ENCODE measurements around the gene DR1. TPM values are rescaled to one million over a fixed set of nuclear protein-coding genes. Genes with fewer than 3 reads are reported as not detected.

Gene DR1
- total and polyA plus RNA-seq, 2 of the 13 experiments (the other 11 are each of a cell fraction or from before 2014, with no cell fraction given), result 17.8 to 42.3 TPM

DNA sequence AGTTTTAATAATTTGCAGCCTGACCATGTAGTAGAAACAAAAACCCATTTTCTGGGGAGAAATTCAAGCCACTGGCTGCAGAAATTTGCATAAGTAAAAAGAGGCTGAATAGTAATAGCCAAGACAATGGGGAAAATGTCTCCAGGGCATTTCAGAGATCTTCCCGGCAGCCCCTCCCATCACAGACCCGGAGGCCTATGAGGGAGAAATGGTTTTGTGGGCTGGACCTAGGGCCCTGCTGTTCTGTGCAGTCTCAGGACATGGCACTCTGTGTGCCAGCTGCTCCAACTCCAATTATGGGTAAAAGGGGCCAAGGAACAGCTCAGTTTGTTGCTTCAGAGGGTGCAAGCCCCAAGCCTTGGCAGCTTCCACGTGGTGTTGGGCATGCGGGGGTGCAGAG, 62.5 kb downstream of the DR1 start:
- POLR2A ChIA-PET, result no interaction called here
- WGBS (ENCODE audit: low lambda C conversion rate), result 50% methylated on average over 3 of the region's 4 CpGs
- no peak for FAIRE-seq
- no peak overlapping the region for H3K4me3 ChIP-seq (replicated peaks in 1 of 3; ENCODE audit: insufficient read depth in 1 of 3, low read depth in 2 of 3, low read length in 3 of 3)
- TF ChIP-seq, protein P1, sequence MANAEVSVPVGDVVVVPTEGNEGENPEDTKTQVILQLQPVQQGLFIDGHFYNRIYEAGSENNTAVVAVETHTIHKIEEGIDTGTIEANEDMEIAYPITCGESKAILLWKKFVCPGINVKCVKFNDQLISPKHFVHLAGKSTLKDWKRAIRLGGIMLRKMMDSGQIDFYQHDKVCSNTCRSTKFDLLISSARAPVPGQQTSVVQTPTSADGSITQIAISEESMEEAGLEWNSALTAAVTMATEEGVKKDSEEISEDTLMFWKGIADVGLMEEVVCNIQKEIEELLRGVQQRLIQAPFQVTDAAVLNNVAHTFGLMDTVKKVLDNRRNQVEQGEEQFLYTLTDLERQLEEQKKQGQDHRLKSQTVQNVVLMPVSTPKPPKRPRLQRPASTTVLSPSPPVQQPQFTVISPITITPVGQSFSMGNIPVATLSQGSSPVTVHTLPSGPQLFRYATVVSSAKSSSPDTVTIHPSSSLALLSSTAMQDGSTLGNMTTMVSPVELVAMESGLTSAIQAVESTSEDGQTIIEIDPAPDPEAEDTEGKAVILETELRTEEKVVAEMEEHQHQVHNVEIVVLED (CRISPR knock-in tag; IDR thresholded peaks at IDR 0.05; ENCODE audit: borderline replicate concordance), result no peak
- TF ChIP-seq SNAI1 (CRISPR knock-in tag; IDR thresholded peaks at IDR 0.05; ENCODE audit: borderline replicate concordance) (no peak), ZBTB3 (CRISPR knock-in tag; IDR thresholded peaks at IDR 0.05; ENCODE audit: borderline replicate concordance, low read depth) (no peak), ZEB1 (IDR thresholded peaks at IDR 0.05; ENCODE audit: insufficient replicate concordance, low read depth) (no peak), TOE1 (CRISPR knock-in tag; IDR thresholded peaks at IDR 0.05) (no peak), RFX3 (CRISPR knock-in tag; IDR thresholded peaks at IDR 0.05) (no peak), ZMYM3 (CRISPR knock-in tag; IDR thresholded peaks at IDR 0.05) (no peak), ZNF556 (CRISPR knock-in tag; IDR thresholded peaks at IDR 0.05; ENCODE audit: borderline replicate concordance) (no peak), PRPF4 (IDR thresholded peaks at IDR 0.05; ENCODE audit: low read depth, low read length, poor library complexity, severe bottlenecking) (no peak), MXI1 (IDR thresholded peaks at IDR 0.05; ENCODE audit: borderline replicate concordance, low read depth, low read length) (no peak), ZNF674 (CRISPR knock-in tag; IDR thresholded peaks at IDR 0.05; ENCODE audit: low read depth) (no peak), ATF7 (IDR thresholded peaks at IDR 0.05) (no peak), ATF7 (CRISPR knock-in tag; IDR thresholded peaks at IDR 0.05) (no peak), ZNF552 (CRISPR knock-in tag; IDR thresholded peaks at IDR 0.05; ENCODE audit: borderline replicate concordance) (no peak)
- TF ChIP-seq, protein P2, sequence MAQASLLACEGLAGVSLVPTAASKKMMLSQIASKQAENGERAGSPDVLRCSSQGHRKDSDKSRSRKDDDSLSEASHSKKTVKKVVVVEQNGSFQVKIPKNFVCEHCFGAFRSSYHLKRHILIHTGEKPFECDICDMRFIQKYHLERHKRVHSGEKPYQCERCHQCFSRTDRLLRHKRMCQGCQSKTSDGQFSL (CRISPR knock-in tag; IDR thresholded peaks at IDR 0.05), result no peak
- TF ChIP-seq, protein P3, sequence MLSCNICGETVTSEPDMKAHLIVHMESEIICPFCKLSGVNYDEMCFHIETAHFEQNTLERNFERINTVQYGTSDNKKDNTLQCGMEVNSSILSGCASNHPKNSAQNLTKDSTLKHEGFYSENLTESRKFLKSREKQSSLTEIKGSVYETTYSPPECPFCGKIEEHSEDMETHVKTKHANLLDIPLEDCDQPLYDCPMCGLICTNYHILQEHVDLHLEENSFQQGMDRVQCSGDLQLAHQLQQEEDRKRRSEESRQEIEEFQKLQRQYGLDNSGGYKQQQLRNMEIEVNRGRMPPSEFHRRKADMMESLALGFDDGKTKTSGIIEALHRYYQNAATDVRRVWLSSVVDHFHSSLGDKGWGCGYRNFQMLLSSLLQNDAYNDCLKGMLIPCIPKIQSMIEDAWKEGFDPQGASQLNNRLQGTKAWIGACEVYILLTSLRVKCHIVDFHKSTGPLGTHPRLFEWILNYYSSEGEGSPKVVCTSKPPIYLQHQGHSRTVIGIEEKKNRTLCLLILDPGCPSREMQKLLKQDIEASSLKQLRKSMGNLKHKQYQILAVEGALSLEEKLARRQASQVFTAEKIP (CRISPR knock-in tag; IDR thresholded peaks at IDR 0.05; ENCODE audit: borderline replicate concordance), result no peak
- TF ChIP-seq, protein P4, sequence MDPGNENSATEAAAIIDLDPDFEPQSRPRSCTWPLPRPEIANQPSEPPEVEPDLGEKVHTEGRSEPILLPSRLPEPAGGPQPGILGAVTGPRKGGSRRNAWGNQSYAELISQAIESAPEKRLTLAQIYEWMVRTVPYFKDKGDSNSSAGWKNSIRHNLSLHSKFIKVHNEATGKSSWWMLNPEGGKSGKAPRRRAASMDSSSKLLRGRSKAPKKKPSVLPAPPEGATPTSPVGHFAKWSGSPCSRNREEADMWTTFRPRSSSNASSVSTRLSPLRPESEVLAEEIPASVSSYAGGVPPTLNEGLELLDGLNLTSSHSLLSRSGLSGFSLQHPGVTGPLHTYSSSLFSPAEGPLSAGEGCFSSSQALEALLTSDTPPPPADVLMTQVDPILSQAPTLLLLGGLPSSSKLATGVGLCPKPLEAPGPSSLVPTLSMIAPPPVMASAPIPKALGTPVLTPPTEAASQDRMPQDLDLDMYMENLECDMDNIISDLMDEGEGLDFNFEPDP (CRISPR knock-in tag; conservative IDR thresholded peaks at IDR 0.05), result no peak
- intact Hi-C loops (cut with micrococcal nuclease; ENCODE audit: unreplicated experiment), result no loop called here
- H3K4me2 ChIP-seq (ENCODE audit: low read depth, low read length), result no peak overlapping the region
- H3K27me3 ChIP-seq (ENCODE audit: control insufficient read depth in 1 of 2, insufficient read depth in 2 of 2, low read length in 2 of 2), result no peaks in the 10 kb centered on the region; a peak in 1 of 5 replicates
- peaks cover 23% of the 10 kb centered on the region; the same call in 1 of the 2 replicates for H3K9me3 ChIP-seq (ENCODE audit: low read length)
- H2AFZ ChIP-seq (ENCODE audit: low read length), result no peak overlapping the region
- no TSS peak for BruUV-seq (replicated peaks)
- H3K27ac ChIP-seq (ENCODE audit: extremely low read length, insufficient read depth, low read length), result no peak overlapping the region
- H3K79me2 ChIP-seq (ENCODE audit: insufficient read depth, low read length), result no peaks in the 10 kb centered on the region
- ATAC-seq, result no peak
- H3K4me1 ChIP-seq (ENCODE audit: insufficient read depth, low read length), result no peaks in the 10 kb centered on the region
- DNase-seq (ENCODE audit: low spot score), result no peak
- no peaks in the 10 kb centered on the region for H4K20me1 ChIP-seq (ENCODE audit: insufficient read depth, low read length)
- in situ Hi-C loops (cut with HindIII; ENCODE audit: extremely low pct_ligation_motif_present, low pct_unique_long_range_greater_than_20kb), result no loop called here
- CTCF ChIA-PET (ENCODE audit: low intra/inter-chr PET ratio, low total read pairs), result no interaction called here
- H3K36me3 ChIP-seq (replicated peaks in 1 of 2; ENCODE audit: control insufficient read depth in 1 of 2, insufficient read depth in 2 of 2, low read length in 2 of 2), result no peaks in the 10 kb centered on the region
- H3K9ac ChIP-seq (ENCODE audit: insufficient read depth, low read depth, low read length), result no peak overlapping the region

Measured in HepG2 (cell line).